Measurements from ENCODE around the gene TMEM250.

DNA sequence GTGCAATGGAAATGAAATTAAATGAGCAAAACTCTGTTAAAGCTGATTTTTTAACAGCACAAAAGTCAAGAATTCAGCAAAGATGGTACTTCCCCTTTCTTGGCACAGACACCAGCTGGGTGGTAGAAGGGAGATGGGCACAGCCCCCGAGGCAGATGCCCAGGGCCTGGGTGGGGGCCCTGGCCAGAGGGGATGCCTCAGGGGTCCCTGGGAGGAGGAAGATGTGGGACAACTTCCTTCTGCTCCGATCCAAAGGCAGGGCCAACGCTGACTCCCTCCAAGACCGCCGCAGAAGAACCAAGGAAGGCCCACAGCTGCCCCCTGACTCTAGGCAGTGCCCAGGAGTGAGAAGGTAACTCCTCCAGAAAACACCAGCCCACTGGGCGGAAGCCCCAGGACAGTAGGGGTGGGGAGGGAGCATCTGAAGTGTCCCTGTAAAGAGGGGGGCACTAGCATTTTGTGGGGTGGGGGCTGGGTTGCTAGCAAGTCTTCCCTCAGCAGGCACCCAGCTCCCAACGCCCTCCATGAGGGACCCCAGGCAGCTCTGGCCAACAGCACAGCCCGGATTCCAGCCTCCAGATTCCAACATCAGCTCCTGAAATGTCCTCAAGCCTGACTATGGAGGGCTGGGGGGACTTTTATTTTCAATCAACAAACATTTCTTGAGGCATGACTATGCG lies 28.5 kb downstream of the TMEM250 start:
- TF ChIP-seq, protein P1, sequence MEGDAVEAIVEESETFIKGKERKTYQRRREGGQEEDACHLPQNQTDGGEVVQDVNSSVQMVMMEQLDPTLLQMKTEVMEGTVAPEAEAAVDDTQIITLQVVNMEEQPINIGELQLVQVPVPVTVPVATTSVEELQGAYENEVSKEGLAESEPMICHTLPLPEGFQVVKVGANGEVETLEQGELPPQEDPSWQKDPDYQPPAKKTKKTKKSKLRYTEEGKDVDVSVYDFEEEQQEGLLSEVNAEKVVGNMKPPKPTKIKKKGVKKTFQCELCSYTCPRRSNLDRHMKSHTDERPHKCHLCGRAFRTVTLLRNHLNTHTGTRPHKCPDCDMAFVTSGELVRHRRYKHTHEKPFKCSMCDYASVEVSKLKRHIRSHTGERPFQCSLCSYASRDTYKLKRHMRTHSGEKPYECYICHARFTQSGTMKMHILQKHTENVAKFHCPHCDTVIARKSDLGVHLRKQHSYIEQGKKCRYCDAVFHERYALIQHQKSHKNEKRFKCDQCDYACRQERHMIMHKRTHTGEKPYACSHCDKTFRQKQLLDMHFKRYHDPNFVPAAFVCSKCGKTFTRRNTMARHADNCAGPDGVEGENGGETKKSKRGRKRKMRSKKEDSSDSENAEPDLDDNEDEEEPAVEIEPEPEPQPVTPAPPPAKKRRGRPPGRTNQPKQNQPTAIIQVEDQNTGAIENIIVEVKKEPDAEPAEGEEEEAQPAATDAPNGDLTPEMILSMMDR (IDR thresholded peaks at IDR 0.05; ENCODE audit: low read depth, low read length): no peak
- TF ChIP-seq POLR2A (IDR thresholded peaks at IDR 0.05; ENCODE audit: extremely low read depth, insufficient read length): no peak
